Measurements from ENCODE around the gene MS4A4A.

MS4A4A gene

GRCh38 chr11:60348116-60348515 lies 67.7 kb downstream of the MS4A4A start:
- H3K4me1 ChIP-seq (ENCODE audit: insufficient read depth, low read length) = no peaks in the 10 kb centered on the region
- H3K9ac ChIP-seq (ENCODE audit: low read depth, low read length) = no peak overlapping the region
- no peaks in the 10 kb centered on the region for H3K36me3 ChIP-seq (ENCODE audit: insufficient read depth, low read length)
- H3K9me3 ChIP-seq (ENCODE audit: control insufficient read depth, insufficient read depth, low read length) = no peaks in the 10 kb centered on the region

GRCh38 chr11:60349990-60350389 lies 69.5 kb downstream of the MS4A4A start:
- Histone ChIP-seq H3K4me1 (ENCODE audit: insufficient read depth, low read length) (no peaks in the 10 kb centered on the region), H3K9me3 (ENCODE audit: control insufficient read depth, insufficient read depth, low read length) (peaks cover 4% of the 10 kb centered on the region; the same call in 1 of the 2 replicates), H3K9ac (ENCODE audit: low read depth, low read length) (no peak overlapping the region), H3K36me3 (ENCODE audit: insufficient read depth, low read length) (no peaks in the 10 kb centered on the region)

GRCh38 chr11:60357771-60358170 lies 77.3 kb downstream of the MS4A4A start:
- no peak overlapping the region for H3K9ac ChIP-seq (ENCODE audit: low read depth, low read length)
- no peaks in the 10 kb centered on the region for H3K36me3 ChIP-seq (ENCODE audit: insufficient read depth, low read length)
- peaks cover 18% of the 10 kb centered on the region for H3K9me3 ChIP-seq (ENCODE audit: control insufficient read depth, insufficient read depth, low read length)
- no peaks in the 10 kb centered on the region for H3K4me1 ChIP-seq (ENCODE audit: insufficient read depth, low read length)
